Hematopoietic multipotent progenitor cell treated with erythropoietin and hydrocortisone succinate and interleukin-3 and kit ligand, for 17 days (in vitro differentiated cells): ENCODE data around the gene ALDH9A1.

ENCODE experiments used
- DNase-seq: peaks from one replicate; pipeline ENCODE4 v3.0.0-alpha.2; 2015; ENCODE audit warnings: low spot score

ALDH9A1 gene

DNA sequence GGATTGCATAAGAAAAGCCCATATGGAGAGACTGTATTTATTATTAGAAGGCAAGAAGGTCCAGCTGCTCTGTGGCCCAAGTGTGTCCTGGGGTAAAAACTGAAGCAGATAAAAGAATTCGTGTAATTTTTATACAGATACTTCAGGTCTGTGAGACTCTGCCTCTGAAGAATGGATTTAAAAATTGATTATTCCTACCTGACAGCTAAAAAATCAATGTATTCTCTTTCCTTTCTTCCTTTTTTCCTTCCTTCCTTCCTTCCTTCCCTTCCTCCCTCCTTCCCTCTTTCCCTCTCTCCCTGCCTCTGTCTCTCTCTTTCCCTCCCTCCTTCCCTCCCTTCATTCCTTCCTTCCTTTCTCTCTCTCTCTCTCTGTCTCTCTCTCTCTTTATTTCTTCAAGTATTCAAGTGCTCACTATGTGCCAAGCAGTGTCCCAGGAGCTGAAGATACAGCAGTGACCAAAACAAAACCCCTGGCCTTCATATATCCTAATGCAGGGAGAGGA, 78.7 kb downstream of the ALDH9A1 start:
- no peak for DNase-seq

DNA sequence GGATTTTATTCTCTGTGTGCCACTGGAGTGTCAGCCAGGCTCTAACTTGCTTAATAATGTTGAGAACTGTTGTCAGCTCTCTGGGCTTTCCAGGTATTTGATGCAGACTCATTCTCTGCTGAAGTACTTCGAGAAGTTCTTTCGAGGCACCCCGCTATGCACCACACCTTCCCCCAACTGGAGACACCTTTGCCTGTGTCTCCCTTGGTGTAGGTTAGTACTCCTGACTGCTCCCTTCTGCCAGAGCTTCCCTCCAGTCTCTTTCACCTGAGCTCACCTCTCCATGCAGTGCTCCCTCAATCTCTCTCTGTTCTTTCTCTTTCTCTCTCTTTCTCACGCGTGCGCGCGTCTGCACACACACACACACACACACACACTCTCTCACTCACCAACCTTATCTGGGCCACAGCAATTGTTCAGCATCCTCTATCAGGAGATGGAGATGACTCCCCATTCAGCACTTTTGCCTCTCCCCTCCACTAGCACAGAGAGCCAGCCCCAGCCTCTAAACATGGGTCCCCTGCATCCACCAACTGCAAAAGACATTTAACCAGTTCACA, 81.3 kb downstream of the ALDH9A1 start:
- DNase-seq, result no peak

- DNase-seq, result no peak
These were observed 82.2 kb downstream of the ALDH9A1 start for GRCh38 chr1:165616054-165616612.
